Astrocyte (in vitro differentiated cells and primary cell): ENCODE data around the gene PNPT1. TPM values are rescaled to one million over a fixed set of nuclear protein-coding genes. Genes with fewer than 3 reads are reported as not detected.

Experiments
- DNase-seq: peaks from one replicate; pipeline ENCODE4 v3.0.0-alpha.2; 2010; ENCODE audit warnings: low read depth
- FAIRE-seq: peaks from 2 replicates; lab custom pipeline; 2011; peaks lifted over from hg19 to GRCh38; lab: Jason Lieb, UNC
- H2AFZ ChIP-seq: 2 replicates; pipeline ENCODE4 v1.6.0; 2012; ENCODE audit warnings: low read depth, low read length, inconsistent platforms
- H3K27ac ChIP-seq: 2 replicates; pipeline ENCODE4 v1.5.1; 2011; ENCODE audit warnings: low read depth, low read length, inconsistent platforms
- H3K27me3 ChIP-seq: 2 replicates; pipeline ENCODE4 v1.6.0; 2011; ENCODE audit warnings: low read length, inconsistent platforms; ENCODE audit not compliant: insufficient read depth
- H3K36me3 ChIP-seq: 2 replicates; pipeline ENCODE4 v1.5.1; 2011; ENCODE audit warnings: low read length, inconsistent platforms; ENCODE audit not compliant: insufficient read depth
- H3K4me1 ChIP-seq: 2 replicates; pipeline ENCODE4 v1.5.1; 2011; ENCODE audit warnings: low read length, inconsistent platforms; ENCODE audit not compliant: insufficient read depth
- H3K4me2 ChIP-seq: 2 replicates; pipeline ENCODE4 v1.6.0; 2012; ENCODE audit warnings: low read length, inconsistent platforms
- H3K4me3 ChIP-seq: 2 replicates; pipeline ENCODE4 v1.5.1; 2011; ENCODE audit warnings: low read depth, mild to moderate bottlenecking, low read length, inconsistent platforms; ENCODE audit not compliant: insufficient read depth
- H3K79me2 ChIP-seq: 2 replicates; pipeline ENCODE4 v1.6.0; 2012; ENCODE audit warnings: mild to moderate bottlenecking, low read length, inconsistent platforms; ENCODE audit not compliant: insufficient read depth
- H3K9ac ChIP-seq: 2 replicates; pipeline ENCODE4 v1.6.0; 2012; ENCODE audit warnings: mild to moderate bottlenecking, low read length, inconsistent platforms
- H3K9me3 ChIP-seq: 2 replicates; pipeline ENCODE4 v1.5.1; 2012; ENCODE audit warnings: low read depth, mild to moderate bottlenecking, low read length, inconsistent platforms; ENCODE audit not compliant: insufficient read depth
- H4K20me1 ChIP-seq: 2 replicates; pipeline ENCODE4 v1.6.0; 2012; ENCODE audit warnings: low read length, inconsistent platforms; ENCODE audit not compliant: insufficient read depth
- H3K27ac Mint-ChIP-seq: one replicate; pipeline ENCODE4 v1.8.0; 2021; ENCODE audit warnings: mild to moderate bottlenecking, mixed read lengths; ENCODE audit not compliant: unreplicated experiment
- H3K27me3 Mint-ChIP-seq: one replicate; pipeline ENCODE4 v1.8.0; 2021; ENCODE audit warnings: low read depth, mixed read lengths; ENCODE audit not compliant: unreplicated experiment
- H3K36me3 Mint-ChIP-seq: one replicate; pipeline ENCODE4 v1.8.0; 2021; ENCODE audit warnings: low read depth, mixed read lengths; ENCODE audit not compliant: unreplicated experiment
- H3K4me1 Mint-ChIP-seq: one replicate; pipeline ENCODE4 v1.8.0; 2021; ENCODE audit warnings: low read depth, mixed read lengths; ENCODE audit not compliant: unreplicated experiment
- H3K4me3 Mint-ChIP-seq: one replicate; pipeline ENCODE4 v1.8.0; 2021; ENCODE audit warnings: mild to moderate bottlenecking, moderate library complexity, mixed read lengths; ENCODE audit not compliant: unreplicated experiment
- H3K9me3 Mint-ChIP-seq: one replicate; pipeline ENCODE4 v1.8.0; 2021; ENCODE audit warnings: mild to moderate bottlenecking, mixed read lengths; ENCODE audit not compliant: unreplicated experiment
- EZH2 ChIP-seq: IDR thresholded peaks from 2 replicates; pipeline ENCODE4 v1.6.1; 2012; ENCODE audit warnings: mild to moderate bottlenecking, low read length, inconsistent platforms; ENCODE audit not compliant: insufficient read depth
- total RNA-seq: library from RNA; stranded (reverse); gene quantifications from 2 replicates; pipeline ENCODE4 v1.2.1, GENCODE V29; 2021
- TF ChIP-seq, protein P1 (sequence below): IDR thresholded peaks from 2 replicates; pipeline ENCODE4 v1.5.1; 2011; ENCODE audit warnings: low read depth, mild to moderate bottlenecking, inconsistent platforms, low read length, moderate library complexity; ENCODE audit not compliant: insufficient read depth

The PNPT1 gene
- total RNA-seq, 1 donor from 2014 or later: 45.7 TPM

DNA sequence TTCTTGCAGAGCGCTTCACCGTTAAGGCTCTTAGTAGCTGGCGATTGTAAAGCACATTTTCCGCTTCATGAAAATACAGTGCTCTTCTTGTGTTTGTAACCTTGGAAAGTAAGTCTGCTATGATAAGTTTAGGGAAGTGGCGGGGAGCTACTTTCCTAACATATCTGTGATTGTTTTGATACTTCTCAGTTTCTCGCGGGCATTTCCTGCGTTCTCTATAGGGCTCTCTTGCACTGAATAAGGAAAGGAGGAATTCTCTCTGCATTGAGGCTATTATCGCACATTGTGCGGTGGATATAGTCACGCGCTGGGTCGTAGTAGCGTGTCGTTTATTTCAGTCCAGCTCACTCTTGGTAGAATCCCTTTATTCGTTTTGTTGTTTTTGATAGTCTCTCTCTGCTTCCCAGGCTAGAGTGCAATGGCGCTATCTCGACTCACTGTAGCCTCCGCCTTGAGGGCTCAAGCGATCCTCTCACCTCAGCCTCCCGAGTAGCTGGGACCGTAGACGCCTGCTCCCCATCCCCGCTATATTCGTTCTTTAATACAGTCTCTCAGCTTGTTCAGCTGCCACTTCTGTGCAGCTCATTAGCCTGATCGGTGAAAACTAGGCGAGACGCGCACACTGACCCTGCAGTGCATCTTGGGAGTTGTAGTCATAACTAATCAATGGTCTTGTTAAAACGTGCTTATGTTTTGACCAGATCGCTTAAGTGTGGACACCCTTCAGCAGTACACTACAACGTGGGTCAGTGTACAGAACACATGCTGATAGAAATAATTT is 75.2 kb downstream of the PNPT1 start:
- H3K27me3 Mint-ChIP-seq: no peaks in the 10 kb centered on the region
- H3K9me3 ChIP-seq: no peaks in the 10 kb centered on the region
- H3K9ac ChIP-seq: peak overlapping the region; percentile 98
- H3K4me3 ChIP-seq: peak overlapping the region; percentile 98
- H3K36me3 Mint-ChIP-seq: peaks cover 3% of the 10 kb centered on the region
- TF ChIP-seq EZH2: no peak
- TF ChIP-seq, protein P1, sequence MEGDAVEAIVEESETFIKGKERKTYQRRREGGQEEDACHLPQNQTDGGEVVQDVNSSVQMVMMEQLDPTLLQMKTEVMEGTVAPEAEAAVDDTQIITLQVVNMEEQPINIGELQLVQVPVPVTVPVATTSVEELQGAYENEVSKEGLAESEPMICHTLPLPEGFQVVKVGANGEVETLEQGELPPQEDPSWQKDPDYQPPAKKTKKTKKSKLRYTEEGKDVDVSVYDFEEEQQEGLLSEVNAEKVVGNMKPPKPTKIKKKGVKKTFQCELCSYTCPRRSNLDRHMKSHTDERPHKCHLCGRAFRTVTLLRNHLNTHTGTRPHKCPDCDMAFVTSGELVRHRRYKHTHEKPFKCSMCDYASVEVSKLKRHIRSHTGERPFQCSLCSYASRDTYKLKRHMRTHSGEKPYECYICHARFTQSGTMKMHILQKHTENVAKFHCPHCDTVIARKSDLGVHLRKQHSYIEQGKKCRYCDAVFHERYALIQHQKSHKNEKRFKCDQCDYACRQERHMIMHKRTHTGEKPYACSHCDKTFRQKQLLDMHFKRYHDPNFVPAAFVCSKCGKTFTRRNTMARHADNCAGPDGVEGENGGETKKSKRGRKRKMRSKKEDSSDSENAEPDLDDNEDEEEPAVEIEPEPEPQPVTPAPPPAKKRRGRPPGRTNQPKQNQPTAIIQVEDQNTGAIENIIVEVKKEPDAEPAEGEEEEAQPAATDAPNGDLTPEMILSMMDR: no peak
- DNase-seq (peak; percentile 41), FAIRE-seq (no peak)
- peaks cover 7% of the 10 kb centered on the region for H3K4me1 Mint-ChIP-seq
- H3K27ac ChIP-seq: peak overlapping the region; percentile 94
- peaks cover 13% of the 10 kb centered on the region for H4K20me1 ChIP-seq
- H3K4me2 ChIP-seq: peak overlapping the region; percentile 89
- no peak overlapping the region for H3K4me3 Mint-ChIP-seq
- H3K36me3 ChIP-seq: peaks cover 2% of the 10 kb centered on the region
- H3K27ac Mint-ChIP-seq: no peak overlapping the region
- H3K79me2 ChIP-seq: peaks cover 80% of the 10 kb centered on the region
- peak overlapping the region; percentile 82 for H2AFZ ChIP-seq
- H3K9me3 Mint-ChIP-seq: no peaks in the 10 kb centered on the region
- peaks cover 5% of the 10 kb centered on the region for H3K4me1 ChIP-seq
- no peaks in the 10 kb centered on the region for H3K27me3 ChIP-seq

DNA sequence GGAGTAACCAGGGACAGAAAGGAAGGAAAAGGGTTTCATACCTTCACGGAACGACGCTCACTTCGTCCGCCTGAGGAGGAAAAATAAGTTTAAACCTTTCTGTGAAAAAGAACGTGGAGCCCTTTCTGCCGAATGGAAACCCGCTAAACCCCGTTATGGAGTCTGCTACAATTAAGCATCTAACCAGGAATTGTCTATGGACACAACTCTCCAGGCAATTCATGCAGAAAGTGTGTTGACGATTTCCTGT is 75.7 kb downstream of the PNPT1 start:
- TF ChIP-seq EZH2: no peak
- TF ChIP-seq, protein P1: no peak
- DNase-seq (no peak), FAIRE-seq (no peak)
- peaks cover 5% of the 10 kb centered on the region for H3K4me1 ChIP-seq
- peaks cover 6% of the 10 kb centered on the region for H3K36me3 Mint-ChIP-seq
- peaks cover 7% of the 10 kb centered on the region for H3K4me1 Mint-ChIP-seq
- H3K27me3 ChIP-seq: no peaks in the 10 kb centered on the region
- no peaks in the 10 kb centered on the region for H3K27me3 Mint-ChIP-seq
- H2AFZ ChIP-seq: peak overlapping the region; percentile 82
- H3K4me3 ChIP-seq: peak overlapping the region; percentile 98
- H3K9ac ChIP-seq: peak overlapping the region; percentile 98
- H3K79me2 ChIP-seq: peaks cover 86% of the 10 kb centered on the region
- peaks cover 13% of the 10 kb centered on the region for H4K20me1 ChIP-seq
- no peak overlapping the region for H3K27ac Mint-ChIP-seq
- H3K36me3 ChIP-seq: peaks cover 4% of the 10 kb centered on the region
- no peaks in the 10 kb centered on the region for H3K9me3 Mint-ChIP-seq
- H3K27ac ChIP-seq: peak overlapping the region; percentile 94
- H3K4me2 ChIP-seq: peak overlapping the region; percentile 89
- H3K4me3 Mint-ChIP-seq: no peak overlapping the region
- H3K9me3 ChIP-seq: no peaks in the 10 kb centered on the region
